ENCODE results near the gene GPATCH2.
A peak's percentile ranks its signal among the peaks of the same experiment; 100 is the strongest.
"Not testable (repeated sequence)": the region's sequence is repeated elsewhere in the genome, so short reads cannot be mapped to it uniquely, and the experiment has no call there.

GPATCH2 gene

DNA sequence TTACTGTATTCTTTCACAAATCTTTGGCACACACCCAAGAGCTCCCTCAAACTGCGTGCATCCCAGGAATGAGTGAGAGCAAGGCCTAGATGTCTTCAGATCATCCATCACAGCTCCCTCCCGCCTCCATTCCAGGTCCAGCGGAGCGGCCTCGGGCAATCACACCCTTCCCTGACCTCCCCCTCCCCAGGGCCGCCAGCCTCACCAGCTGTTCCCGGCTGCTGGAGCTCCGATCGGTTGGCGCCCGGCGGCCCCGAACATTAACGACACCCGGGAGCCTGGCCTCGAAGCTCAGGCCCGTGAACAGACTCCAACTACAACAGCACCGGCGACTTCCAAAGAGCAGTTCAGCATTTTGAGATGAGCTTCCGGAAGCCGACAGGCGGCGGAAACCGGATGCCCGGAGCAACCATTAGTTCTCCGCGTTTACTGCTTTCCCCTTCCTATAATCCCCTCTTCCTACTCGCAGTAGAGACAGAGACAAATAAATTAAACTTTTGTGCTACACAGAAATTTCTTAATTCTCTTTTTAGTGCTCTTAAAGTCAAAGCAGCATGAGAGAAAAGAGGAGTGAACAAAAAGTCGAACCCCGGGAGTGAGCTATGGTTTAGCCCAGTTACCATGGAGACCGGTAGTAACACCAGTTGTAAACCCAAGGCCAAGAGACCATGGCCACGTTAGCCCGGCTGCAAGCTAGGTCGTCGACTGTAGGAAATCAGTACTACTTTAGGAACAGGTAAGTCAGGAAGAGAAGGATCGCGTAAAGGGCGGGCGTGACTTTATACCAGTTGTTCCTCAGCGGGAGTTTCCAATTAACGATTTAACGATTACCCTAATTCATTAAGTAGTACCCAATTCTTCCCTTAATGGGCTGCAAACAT is at the start of gene GPATCH2, which contains the start of gene SPATA17:
Gene GPATCH2, minus strand, starts transcription at position 380 of the 881 bp plus-strand sequence. Its CDS starts 119 bp downstream, at position 261.
Gene SPATA17, plus strand, starts transcription at position 634 of the 881 bp plus-strand sequence. Its CDS starts 35 bp downstream, at position 669.
- peak; percentile 91 for DNase-seq

DNA sequence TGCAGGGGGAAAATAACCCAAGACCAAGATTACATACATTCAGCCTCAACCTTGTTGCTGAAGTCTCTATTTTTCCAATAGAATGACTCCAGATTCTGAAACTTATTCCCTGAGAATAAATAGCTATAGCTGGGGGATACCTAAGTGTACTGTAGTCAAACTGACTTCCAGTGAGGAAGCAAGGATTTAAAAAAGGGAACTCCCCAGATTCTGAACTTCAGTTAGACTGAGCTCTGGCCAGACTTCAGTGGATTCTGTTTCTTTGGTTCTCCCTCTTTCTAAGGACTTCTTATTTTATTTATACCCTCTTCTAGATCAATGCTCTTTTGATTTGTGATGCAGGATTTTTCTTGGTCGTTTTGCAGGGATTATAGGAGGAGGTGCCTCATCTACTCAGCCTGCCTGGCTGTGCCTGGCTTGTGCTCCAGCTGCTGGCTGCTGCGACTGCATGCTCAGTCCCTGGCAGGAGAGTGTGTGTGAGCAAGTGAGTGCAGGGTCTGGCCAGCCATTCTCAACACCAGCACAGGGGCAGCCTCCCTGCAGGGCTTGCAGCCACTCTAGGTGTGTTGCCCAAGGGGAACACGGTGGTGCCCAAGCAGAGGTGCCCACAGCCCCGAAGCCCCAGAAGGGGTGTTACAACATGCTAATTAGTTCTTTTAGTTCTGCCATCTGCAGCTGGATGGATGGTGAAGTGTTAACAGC is 43.3 kb upstream of the GPATCH2 start:
- no peak for DNase-seq

DNA sequence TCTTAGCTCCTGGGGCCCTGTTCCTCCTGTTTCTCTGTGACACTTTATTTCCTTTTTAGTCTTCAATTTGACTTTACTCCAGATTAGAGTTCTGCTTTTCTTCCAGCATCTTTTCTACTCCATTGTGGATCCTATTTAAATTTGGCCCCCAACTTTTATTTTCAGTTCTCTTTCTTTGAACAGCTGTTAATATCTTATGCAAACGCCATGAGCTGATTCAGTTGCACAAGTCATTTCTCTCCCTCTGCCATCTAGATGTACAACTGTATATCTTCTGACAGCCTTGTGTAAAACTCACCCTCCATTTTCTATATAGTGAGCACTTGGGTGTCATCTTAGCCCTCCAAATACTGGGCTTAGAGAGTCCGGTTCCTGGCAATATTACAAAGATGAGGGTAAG is 42.5 kb upstream of the GPATCH2 start:
- DNase-seq: no peak

DNA sequence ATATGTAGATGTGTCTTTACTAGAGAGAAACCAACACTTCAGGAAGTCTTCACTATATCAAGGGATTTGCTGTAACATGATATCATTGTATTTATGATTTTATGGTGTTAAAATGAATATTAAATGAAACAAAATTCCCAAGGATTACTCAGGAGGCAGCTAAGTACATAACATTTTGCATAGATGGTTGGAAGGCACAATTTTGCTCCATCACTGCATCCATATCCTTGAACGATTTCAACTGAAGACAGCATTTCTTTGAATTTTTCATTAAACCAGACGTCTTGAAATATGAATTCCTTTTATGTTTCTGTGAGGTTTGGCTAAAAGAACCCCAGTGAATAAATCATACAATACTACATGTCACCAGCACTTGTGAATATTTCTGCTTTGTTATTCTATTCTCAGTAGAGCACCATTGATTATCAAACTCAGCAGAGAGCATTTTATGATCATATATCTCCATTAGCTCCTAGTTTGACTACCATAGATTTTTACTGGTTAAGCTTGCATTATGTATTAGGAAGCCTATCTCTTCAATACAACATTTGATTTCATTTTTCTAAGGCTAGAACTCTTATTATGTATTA is 37.6 kb upstream of the GPATCH2 start:
- DNase-seq: no peak

DNA sequence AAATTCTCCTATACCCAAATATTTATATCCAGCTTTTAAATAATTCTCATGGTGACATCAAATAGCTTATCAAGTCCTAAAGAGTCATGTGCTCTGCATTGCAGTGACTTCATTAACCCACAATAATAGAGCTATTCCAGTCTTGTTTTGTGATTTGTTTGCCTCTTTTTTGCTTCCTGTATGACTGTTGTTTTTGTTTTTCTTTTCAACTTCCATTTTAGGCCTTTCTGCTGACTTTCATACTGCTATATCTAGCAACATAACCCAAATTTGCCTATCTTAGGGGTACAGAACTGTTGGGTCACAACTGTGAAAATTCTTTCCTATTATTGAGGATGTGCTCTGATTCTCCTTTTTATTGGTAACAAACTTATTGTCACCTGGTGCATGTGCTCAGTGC is 30.5 kb upstream of the GPATCH2 start:
- no peak for DNase-seq

DNA sequence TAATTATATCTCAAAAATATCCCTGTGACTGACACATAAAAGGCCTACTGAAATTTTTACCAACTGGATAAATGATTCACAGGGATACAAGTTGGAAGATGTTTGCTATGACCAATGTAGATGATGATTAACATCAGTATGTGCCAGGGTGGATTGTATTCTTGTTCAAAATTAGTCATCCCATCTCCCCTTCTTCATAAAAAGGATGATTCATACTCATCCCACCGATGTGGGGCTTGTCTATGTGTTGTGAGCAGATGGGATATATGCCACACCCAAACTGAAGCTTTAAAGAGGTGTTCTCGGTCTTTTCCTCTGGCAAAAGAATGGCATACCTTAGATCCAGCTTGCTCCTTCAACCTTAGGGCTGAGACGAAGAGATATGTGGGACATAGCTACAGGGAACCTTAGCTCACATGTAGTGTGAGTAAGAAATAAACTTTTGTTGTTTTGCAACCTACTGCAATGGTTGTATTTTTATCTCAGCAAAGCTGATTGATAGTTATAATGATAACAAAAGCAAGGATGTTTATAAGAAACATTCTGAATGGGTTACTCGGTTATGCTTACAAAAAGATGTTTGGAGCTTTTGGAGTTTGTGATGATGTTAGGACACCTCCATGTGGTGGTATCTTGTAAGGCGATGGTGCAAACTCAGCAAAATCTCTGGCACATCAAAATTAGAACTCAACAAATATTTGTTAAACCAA is 29.6 kb upstream of the GPATCH2 start:
- DNase-seq: peak; percentile 85

DNA sequence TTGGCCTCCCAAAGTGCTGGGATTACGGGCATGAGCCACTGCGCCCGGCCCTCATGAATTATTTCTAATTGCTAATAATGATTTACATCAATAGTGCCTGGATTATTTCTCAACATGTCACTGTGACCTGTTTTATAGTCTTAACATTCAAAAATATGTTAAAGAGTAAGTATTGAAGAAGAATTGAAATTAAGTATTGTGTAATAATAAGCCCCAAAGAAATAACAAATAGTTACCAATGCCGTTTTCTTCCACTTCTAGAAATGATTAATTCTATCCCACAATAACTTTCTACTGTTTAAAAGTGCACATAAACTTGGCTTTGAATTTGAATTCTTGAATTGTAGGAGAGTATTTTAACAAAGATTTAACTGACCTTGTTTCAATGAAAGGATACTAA is 19.8 kb upstream of the GPATCH2 start:
- no peak for DNase-seq

DNA sequence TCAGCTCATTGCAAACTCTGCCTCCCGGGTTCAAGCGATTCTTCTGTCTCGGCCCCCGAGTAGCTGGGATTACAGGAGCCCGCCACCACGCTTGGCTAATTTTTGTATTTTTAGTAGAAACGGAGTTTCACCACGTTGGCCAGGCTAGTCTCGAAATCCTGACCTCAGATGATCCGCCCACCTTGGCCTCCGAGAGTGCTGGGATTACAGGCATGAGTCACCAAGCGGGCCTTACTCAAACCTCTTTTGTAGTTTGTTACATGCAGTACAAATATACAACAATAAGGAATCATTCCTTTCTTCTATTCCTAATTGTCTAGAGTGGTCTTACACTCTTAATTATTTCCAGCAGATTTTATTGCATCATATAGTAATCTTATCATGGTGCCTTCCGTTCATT is 16.9 kb upstream of the GPATCH2 start:
- peak; percentile 6 for DNase-seq

DNA sequence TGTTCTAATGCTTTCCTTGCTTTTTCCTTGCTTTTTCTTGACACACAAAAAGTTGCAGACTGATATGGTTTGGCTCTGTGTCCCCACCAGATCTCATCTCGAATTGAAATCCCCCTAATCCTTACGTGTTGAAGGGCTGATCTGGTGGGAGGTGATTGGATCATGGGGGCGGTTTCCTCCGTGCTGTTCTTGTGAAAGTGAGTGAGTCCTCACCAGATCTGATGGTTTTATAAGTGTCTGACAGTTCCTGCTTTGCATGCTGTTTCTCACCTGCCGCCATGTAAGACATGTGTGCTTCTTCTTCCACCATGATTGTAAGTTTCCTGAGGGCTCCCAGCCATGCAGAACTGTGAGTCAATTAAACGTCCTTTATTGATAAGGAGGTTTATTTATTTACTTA is 11.6 kb upstream of the GPATCH2 start:
- DNase-seq: no peak

DNA sequence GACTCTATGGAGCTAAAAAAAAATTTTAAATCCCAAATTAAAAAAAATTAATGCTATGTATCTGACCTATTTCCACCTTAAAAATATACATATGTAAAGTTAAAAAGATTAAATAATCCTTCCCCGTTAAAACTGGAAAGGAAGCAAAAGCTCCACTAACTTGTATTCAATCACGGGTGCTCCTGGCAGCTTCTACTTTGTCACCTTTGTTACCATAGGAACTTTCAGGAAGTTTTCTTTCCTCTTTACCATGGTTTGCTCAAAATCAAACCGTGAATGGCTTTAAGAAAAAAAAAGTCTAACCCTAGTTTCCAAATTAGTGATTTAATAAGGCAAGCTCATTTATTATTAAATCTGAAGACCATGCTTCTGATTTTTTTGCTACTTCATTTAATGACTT is 3.5 kb downstream of the GPATCH2 start:
- no peak for DNase-seq

DNA sequence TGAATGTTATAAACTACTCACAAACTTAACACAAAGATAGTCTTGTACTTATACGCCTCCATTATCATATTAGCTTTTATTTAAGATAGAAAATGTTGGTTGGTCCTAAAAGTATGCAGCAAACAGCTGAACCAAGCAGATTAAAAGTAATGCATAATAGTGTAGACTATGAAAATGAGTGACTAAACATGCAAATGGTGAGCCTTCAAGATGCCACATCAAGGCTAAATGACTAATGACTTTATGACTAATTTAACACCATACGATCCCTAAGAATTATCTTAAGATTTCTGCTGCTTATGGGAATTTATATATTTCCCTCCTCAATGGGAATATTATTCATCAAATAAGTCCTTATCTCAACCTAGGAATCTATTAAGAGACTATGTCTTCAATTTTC is 4.6 kb downstream of the GPATCH2 start:
- no peak for DNase-seq

DNA sequence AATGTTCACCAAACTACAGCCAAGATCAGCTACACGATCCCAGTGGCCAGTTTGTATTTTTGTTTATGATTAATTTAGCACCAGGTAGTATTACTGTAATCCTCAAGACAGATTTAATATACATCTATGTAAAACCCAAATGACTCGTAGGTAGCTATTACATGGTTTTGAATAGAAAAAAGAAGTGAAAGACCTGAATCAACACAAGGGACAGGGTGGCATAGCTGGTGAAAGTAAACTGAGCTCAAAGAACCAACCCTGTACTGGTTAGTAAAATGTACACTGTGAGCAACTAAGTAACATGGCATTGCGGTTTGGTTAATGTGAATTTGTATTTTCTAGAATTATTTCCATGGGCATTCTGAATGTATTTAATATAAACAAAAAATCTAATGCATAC is 8.8 kb downstream of the GPATCH2 start:
- no peak for DNase-seq

DNA sequence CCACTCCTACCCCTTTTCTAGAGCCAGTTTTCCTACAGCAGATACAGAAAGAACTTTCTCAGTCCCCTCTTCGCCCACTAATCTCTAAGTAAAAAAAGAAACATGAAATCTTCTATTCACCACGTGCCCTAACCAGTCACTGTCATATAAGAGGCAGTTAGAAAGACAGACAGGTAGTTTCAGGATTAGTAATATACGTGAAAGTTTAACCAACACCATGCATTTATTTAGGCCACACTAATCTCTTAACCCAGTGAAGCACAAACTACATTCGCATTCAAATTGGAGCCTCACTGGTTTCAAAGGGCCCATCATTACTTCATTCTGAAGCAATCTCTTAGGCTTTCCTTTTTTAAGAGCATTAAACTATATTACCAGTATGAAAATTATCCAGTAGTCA is 10.1 kb downstream of the GPATCH2 start:
- DNase-seq: no peak

DNA sequence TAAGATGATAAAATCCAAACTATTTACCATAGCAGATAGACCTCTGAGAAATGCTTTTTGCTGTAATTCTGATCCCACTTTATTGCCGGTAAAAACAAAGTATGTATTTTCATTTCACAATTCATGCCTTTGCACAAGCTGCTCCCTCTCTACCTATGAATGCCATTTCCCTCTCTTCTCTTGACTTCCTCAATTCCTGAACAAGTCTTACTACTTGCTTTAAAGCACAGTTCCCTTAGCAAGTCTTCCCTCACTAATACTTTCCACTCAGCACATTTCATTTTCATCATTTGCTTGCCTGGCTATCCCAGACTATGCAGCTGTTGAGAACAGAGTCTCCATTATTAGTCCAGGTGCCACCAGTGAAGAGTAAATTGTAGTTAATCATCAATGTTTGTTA is 13.8 kb downstream of the GPATCH2 start:
- DNase-seq: no peak

DNA sequence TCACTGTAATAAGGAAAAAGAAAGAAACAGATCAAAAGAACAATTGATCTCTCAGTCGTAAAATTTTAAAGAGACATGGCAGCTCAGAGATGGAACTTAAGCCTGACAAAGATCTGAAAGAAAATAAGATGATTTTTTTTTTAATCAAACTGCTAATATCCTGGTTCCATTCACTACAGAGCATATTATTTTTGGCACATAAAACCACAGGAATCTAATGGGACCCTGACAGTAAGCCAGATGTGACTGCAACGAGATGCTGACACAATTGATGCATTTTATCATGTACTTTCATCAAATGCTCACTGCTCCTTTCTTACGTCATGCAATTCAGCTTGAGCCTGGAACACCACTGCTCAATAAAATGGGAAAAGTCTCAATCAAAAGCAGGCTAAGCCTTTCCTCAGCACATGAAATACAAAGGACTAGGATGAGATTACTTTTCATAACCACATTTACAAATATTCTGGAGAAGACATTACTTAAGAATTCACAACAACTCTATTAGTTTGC is 16.6 kb downstream of the GPATCH2 start:
- peak; percentile 36 for DNase-seq

DNA sequence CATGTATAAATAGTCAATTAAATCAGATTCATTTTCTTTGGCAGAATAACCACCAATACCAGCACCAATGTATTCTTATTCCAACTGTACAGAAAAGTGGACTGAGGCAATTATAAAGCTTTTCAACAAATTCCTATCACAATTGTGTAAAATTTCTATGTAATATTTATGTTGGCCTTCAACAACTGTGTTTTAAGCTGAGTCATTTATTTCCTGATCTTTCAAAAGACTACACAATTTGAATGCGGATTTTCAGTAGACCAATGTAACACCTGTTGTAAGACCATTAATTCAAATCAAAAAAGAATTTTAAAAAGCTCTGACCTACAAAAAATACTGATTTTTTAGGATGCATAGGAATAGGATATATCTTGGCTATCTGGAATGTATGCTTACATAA is 25.5 kb downstream of the GPATCH2 start:
- no peak for DNase-seq

DNA sequence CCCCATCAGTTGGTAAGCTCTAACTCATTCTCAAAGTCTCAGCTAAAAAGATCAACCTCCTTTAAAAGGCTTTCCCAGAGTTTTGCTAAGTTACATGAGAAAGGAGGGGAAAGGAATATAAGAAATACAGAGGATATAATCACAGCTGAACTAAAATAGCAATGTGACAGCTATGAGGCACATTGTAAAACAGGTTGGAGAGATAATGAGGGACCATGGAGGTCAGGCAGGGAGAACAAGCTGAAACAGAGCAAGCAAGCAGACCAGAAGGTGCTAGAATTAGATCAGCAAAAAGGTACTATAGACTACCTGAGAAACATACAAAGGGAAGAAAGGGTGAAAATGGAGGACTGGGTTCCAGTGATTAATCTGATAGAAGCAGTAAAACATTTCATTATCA is 28.5 kb downstream of the GPATCH2 start:
- no peak for DNase-seq

DNA sequence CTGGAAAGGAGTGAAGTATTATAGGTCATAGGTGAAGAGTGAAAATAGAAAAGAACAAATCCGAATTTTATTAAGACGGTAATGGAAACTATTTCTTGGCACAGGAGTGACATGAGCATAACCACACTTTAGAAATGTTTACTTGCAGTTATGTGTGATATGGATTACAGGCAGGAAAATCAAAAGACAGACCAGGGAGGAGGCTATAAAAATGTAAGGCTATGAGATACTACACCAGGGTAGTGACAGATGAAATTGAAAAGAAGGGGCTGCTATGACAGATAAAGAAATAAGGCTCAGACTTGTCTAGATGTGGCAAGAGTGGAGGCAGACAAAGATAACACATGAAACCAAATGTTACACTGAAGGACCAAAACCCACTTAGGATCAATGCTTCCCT is 31.7 kb downstream of the GPATCH2 start:
- no peak for DNase-seq

DNA sequence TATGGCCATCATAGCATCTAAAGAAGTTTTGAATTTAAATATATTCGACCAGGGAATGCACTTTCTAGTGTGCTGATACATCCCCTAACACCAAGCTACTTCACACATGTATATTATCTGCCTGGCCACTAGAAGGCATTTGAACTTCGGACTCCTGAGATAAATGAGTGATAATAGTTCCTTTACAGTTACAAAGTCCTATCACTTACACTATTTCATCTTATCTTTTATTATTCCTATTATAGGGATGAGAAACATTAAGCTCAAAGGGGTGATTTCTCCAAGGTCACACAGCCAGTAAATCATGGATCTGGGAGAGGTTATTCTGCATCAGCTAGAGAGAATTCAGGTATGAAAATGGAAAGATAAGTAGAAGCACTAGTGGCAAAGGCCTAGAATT is 40.3 kb downstream of the GPATCH2 start:
- no peak for DNase-seq

DNA sequence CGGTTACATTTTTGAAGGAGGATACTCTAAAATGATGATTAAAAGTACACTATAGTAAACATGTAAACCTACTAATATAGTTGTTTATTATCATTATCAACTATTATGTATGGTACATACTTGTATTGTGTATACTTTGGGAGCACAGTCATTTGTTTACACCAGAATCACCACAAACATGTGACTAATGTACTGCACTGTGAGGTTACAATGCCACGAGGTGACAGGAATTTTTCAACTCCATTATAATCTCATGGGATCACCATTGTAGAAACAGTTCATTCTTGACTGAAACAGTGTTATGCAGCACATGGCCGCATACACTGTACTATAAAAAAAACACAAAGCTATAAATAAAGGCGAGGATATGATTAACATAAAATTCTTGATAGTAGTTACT is 44.3 kb downstream of the GPATCH2 start:
- no peak for DNase-seq

DNA sequence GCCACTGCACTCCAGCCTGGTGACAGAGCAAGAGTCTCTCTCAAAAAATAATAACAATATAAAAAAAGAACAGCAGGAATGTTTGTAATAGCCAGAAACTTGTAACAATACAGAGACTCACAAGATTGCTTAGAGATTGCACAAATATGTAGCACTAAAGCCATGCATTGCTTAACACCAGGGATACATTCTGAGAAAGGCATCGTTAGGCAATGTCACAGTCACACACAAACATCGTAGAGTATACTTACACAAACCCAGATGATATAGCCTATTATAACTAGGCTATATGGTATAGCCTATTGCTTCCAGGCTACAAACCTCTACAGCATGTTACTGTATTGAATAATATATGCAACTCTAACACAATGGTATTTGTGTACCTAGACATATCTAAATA is 45.3 kb downstream of the GPATCH2 start:
- DNase-seq: no peak

DNA sequence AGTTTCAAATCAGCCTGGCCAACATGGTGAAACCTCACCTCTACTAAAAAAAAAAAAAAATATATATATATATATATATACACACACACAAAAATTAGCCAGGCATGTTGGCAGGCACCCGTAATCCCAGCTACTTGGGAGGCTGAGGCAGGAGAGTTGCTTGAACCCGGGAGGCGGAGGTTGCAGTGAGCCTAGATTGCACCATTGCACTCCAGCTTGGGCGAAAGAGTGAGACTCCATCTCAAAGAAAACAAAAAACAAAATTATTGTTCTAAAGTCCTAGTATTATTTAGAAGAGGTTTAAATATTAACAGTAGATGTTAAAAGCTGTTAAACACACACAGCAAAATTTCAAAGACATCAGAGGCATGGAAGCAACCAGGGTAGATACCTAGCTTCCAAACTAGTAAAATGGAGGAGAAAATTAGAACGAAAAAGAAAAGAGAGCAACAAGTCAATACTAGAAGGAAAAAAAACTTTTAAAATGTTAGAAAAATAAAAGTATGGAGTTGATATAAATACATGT is 46.5 kb downstream of the GPATCH2 start:
- DNase-seq: not testable (repeated sequence)

DNA sequence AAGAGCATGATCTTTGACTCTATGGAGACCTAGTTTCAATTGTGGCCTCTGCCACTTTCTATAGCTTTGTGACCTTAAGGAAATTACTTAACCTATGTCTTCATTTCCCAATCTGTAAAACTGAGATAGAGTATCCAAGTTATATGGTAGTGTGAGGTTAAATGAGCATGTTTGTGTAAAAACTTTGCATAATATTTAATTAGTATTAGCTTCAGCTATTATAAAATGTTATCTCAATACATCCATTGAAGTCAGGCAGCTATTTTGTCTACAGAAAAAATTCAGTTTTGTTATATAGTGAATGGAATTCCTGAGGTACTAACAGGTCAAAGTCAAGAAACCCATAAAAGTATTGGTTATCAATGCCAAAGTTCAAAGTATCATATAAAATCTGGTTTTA is 53.6 kb downstream of the GPATCH2 start:
- no peak for DNase-seq

Measured in fibroblast of skin of right biceps (primary cell).